Prostate gland (tissue), 2 donors: Measurements from ENCODE around the gene CYP1A2. TPM values are rescaled to one million over a fixed set of nuclear protein-coding genes. Genes with fewer than 3 reads are reported as not detected.

Experiments used
- DNase-seq: peaks from one replicate; pipeline ENCODE4 v3.0.0-alpha.2; 2019; ENCODE audit warnings: low spot score
- H3K27ac ChIP-seq, 2 donors: fragments of 200-600 bp; sonication (generic); 2 replicates each; pipeline ENCODE4 v1.5.1; 2017 to 2019
- H3K27me3 ChIP-seq: fragments of 200-600 bp; sonication (generic); replicated peaks from 2 replicates; pipeline ENCODE4 v1.5.1; 2019; ENCODE audit not compliant: insufficient read depth
- H3K36me3 ChIP-seq, 2 donors: fragments of 200-600 bp; sonication (generic); 1 replicate in 1 of 2; 2 replicates in 1 of 2; pipeline versions ENCODE4 v1.5.1 to v1.8.1; 2017 to 2019
- H3K4me1 ChIP-seq: fragments of 200-600 bp; sonication (generic); replicated peaks from 2 replicates; pipeline ENCODE4 v1.5.1; 2019
- H3K4me3 ChIP-seq, 2 donors: fragments of 200-600 bp; sonication (generic); 2 replicates each; pipeline ENCODE4 v1.5.1; 2017 to 2019
- H3K9me3 ChIP-seq: fragments of 200-600 bp; sonication (generic); 2 replicates; pipeline ENCODE4 v1.5.1; 2017
- POLR2A ChIP-seq: fragments of 450-650 bp; IDR thresholded peaks from one replicate; pipeline ENCODE4 v1.6.1; 2016; ENCODE audit warnings: antibody characterized with exemption, mild to moderate bottlenecking
- POLR2AphosphoS5 ChIP-seq: sonication (generic); formaldehyde crosslinking; IDR thresholded peaks from one replicate; pipeline ENCODE4 v1.6.1; 2017; ENCODE audit warnings: antibody characterized with exemption
- WGBS: methylation state at CpG from one replicate; pipeline ENCODE4 v1.1.5; 2018; 5-methylcytosine and 5-hydroxymethylcytosine counted together
- intact Hi-C: fragments of 100-400 bp; cut with DNase I; formaldehyde crosslinking; loops from one replicate; pipeline ENCODE4 v1.14.2; 2022
- total RNA-seq, 2 donors: library from RNA; depleted of rRNA; stranded (reverse); fragments of >200 nt; gene quantifications; one replicate each; pipeline ENCODE4 v1.1.0, GENCODE V29; 2016
- TF ChIP-seq, protein P1 (sequence below), 4 experiments: fragments of 200-600 bp in 2 of 4; fragments of 450-650 bp in 2 of 4; sonication (generic) in 2 of 4; IDR thresholded peaks; 1 replicate in 3 of 4; 2 replicates in 1 of 4; pipeline ENCODE4 v1.5.1; 2016 to 2019; ENCODE audit warnings: antibody characterized with exemption in 4 of 4, mild to moderate bottlenecking in 2 of 4, moderate library complexity in 2 of 4

CYP1A2 gene
- total RNA-seq, 2 donors from 2014 or later = 0.46 TPM; not detected in 1

- H3K27ac ChIP-seq = no peak overlapping the region
- no peaks in the 10 kb centered on the region for H3K27me3 ChIP-seq
- no peaks in the 10 kb centered on the region for H3K36me3 ChIP-seq
- WGBS = 49% methylated on average over 2 of the region's 2 CpGs
- H3K9me3 ChIP-seq = no peaks in the 10 kb centered on the region
- intact Hi-C loops = no loop called here
- DNase-seq = no peak
- no peak overlapping the region for H3K4me3 ChIP-seq
- no peak for TF ChIP-seq POLR2AphosphoS5
- TF ChIP-seq POLR2A = no peak
- TF ChIP-seq, protein P1, sequence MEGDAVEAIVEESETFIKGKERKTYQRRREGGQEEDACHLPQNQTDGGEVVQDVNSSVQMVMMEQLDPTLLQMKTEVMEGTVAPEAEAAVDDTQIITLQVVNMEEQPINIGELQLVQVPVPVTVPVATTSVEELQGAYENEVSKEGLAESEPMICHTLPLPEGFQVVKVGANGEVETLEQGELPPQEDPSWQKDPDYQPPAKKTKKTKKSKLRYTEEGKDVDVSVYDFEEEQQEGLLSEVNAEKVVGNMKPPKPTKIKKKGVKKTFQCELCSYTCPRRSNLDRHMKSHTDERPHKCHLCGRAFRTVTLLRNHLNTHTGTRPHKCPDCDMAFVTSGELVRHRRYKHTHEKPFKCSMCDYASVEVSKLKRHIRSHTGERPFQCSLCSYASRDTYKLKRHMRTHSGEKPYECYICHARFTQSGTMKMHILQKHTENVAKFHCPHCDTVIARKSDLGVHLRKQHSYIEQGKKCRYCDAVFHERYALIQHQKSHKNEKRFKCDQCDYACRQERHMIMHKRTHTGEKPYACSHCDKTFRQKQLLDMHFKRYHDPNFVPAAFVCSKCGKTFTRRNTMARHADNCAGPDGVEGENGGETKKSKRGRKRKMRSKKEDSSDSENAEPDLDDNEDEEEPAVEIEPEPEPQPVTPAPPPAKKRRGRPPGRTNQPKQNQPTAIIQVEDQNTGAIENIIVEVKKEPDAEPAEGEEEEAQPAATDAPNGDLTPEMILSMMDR (IDR thresholded peaks at IDR 0.05) = no peak
- no peaks in the 10 kb centered on the region for H3K4me1 ChIP-seq
Measured at GRCh38 chr15:74750751-74751150, 2.1 kb downstream of the CYP1A2 start.

- WGBS = 75% methylated on average over 8 of the region's 8 CpGs
- Histone ChIP-seq H3K27me3 (no peaks in the 10 kb centered on the region), H3K36me3 (no peaks in the 10 kb centered on the region), H3K4me3 (no peak overlapping the region), H3K4me1 (no peaks in the 10 kb centered on the region), H3K9me3 (no peaks in the 10 kb centered on the region), H3K27ac (no peak overlapping the region)
- TF ChIP-seq, protein P1 (IDR thresholded peaks at IDR 0.05) = no peak
- TF ChIP-seq POLR2A (no peak), POLR2AphosphoS5 (no peak)
- DNase-seq = no peak
- intact Hi-C loops = no loop called here
Measured at GRCh38 chr15:74752011-74752410, 3.4 kb downstream of the CYP1A2 start.

DNA sequence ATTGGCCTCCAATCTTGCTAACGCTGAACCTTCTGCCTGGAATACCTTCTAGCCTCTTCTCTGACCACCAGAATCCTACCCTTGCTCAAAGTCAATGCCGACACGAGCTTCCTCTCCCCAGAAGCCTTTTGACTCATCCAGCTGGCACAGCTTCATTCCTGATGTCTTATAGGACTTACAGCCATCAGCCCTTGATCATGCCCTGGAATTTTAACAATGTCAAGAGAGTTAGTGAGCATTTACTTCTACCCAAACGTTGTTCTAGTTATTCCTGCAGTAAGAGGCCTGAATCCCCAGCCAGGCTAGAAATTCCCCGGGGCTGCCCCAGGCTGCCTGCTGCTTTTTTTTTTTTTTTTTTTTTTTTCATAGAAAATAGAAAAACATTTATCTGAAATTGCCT lies 3.9 kb downstream of the CYP1A2 start:
- no peaks in the 10 kb centered on the region for H3K36me3 ChIP-seq
- no peak for DNase-seq
- H3K4me3 ChIP-seq = no peak overlapping the region
- H3K27me3 ChIP-seq = no peaks in the 10 kb centered on the region
- no peaks in the 10 kb centered on the region for H3K9me3 ChIP-seq
- TF ChIP-seq POLR2AphosphoS5 (no peak), POLR2A (no peak)
- TF ChIP-seq, protein P1 (IDR thresholded peaks at IDR 0.05) = no peak
- H3K27ac ChIP-seq = no peak overlapping the region
- intact Hi-C loops = no loop called here
- H3K4me1 ChIP-seq = no peaks in the 10 kb centered on the region
- 26% methylated on average over 5 of the region's 5 CpGs for WGBS

GRCh38 chr15:74754593-74755215 lies 6.1 kb downstream of the CYP1A2 start:
- DNase-seq = no peak
- WGBS = 77% methylated on average over 20 of the region's 20 CpGs
- Histone ChIP-seq H3K27me3 (no peaks in the 10 kb centered on the region), H3K36me3 (no peaks in the 10 kb centered on the region), H3K9me3 (no peaks in the 10 kb centered on the region), H3K27ac (no peak overlapping the region), H3K4me3 (no peak overlapping the region), H3K4me1 (no peaks in the 10 kb centered on the region)
- intact Hi-C loops = no loop called here
- TF ChIP-seq, protein P1 (IDR thresholded peaks at IDR 0.05) = no peak
- no peak for TF ChIP-seq POLR2A
- TF ChIP-seq POLR2AphosphoS5 = no peak

DNA sequence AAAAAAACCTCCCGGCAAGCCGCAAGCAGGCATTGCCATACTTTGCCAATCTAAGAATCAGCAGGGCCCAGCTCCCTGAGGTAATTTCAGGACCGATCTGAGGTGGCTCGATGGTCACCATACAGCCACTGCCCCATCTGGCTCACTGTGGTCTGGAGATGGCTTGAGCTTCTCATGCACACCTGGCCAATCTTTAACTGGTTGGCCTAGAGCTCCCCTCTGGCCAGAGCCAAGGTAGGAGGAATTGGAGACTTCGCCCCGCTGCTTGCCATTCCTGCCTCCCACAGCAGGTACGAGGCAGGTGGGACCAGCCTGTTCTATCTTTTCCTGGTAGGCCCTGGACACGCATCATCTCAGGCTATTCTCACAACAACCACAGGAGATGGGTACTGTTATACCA lies 10.1 kb downstream of the CYP1A2 start:
- Histone ChIP-seq H3K36me3 (no peaks in the 10 kb centered on the region), H3K27ac (no peak overlapping the region), H3K27me3 (no peaks in the 10 kb centered on the region), H3K4me1 (no peaks in the 10 kb centered on the region), H3K9me3 (no peaks in the 10 kb centered on the region), H3K4me3 (no peak overlapping the region)
- intact Hi-C loops = no loop called here
- no peak for DNase-seq
- 91% methylated on average over 8 of the region's 8 CpGs for WGBS
- TF ChIP-seq POLR2AphosphoS5 = no peak
